GM12878 (cell line): ENCODE measurements around the gene ADIPOR1. TPM values are rescaled to one million over a fixed set of nuclear protein-coding genes. Genes with fewer than 3 reads are reported as not detected.
"Not testable (repeated sequence)": the region's sequence is repeated elsewhere in the genome, so short reads cannot be mapped to it uniquely, and the experiment has no call there.

Experiments
- ATAC-seq: fragments of 200-7000 bp; cut with Tn5 transposase; 3 replicates; pipeline ENCODE4 v1.9.1; 2020; ENCODE audit warnings: mild to moderate bottlenecking, moderate library complexity
- BruUV-seq: library from RNA; stranded (reverse); fragments of 400-500 nt; replicated peaks from 2 replicates; lab custom pipeline; 2021; lab: Mats Ljungman, UMichigan
- CTCF ChIA-PET: fragments of 300-600 bp; sonication (Branson Sonifier 250); formaldehyde crosslinking; extraction: SDS; loops from one replicate; lab custom pipeline; 2021; ENCODE audit warnings: inconsistent platforms; lab: Yijun Ruan, JAX
- POLR2A ChIA-PET: fragments of 350-600 bp; formaldehyde crosslinking; extraction: SDS; loops from one replicate; lab custom pipeline; 2021; ENCODE audit warnings: inconsistent platforms; lab: Charles Lee
- RAD21 ChIA-PET: fragments of 300-600 bp; sonication (Branson Sonifier 250); formaldehyde crosslinking; loops from one replicate; lab custom pipeline; 2023; ENCODE audit warnings: antibody characterized with exemption; ENCODE audit not compliant: unreplicated experiment; lab: Charles Lee
- SMC1A ChIA-PET: fragments of 300-600 bp; sonication (Branson Sonifier 250); formaldehyde crosslinking; loops from one replicate; lab custom pipeline; 2023; ENCODE audit not compliant: unreplicated experiment, uncharacterized antibody; lab: Charles Lee
- DNase-seq: peaks from one replicate; pipeline ENCODE4 v3.0.0-alpha.2; 2011; ENCODE audit warnings: low read depth, low spot score
- FAIRE-seq: peaks from 3 replicates; lab custom pipeline; 2011; peaks lifted over from hg19 to GRCh38; lab: Jason Lieb, UNC
- H2AFZ ChIP-seq: 2 replicates; pipeline ENCODE4 v1.6.0; 2011; ENCODE audit warnings: low read depth, low read length, control low read depth; ENCODE audit not compliant: control insufficient read depth
- H3K27ac ChIP-seq: 2 replicates; pipeline ENCODE4 v1.5.1; 2011; ENCODE audit warnings: control low read depth; ENCODE audit not compliant: control insufficient read depth, insufficient read depth
- H3K27me3 ChIP-seq, 2 experiments: replicated peaks in 1 of 2; 2 replicates each; pipeline versions ENCODE4 v1.6.0 to v1.6.1; 2011; ENCODE audit warnings: low read length in 1 of 2; ENCODE audit not compliant: control insufficient read depth in 2 of 2, insufficient read depth in 2 of 2
- H3K36me3 ChIP-seq, 2 experiments: 2 replicates each; pipeline ENCODE4 v1.5.1; 2011; ENCODE audit warnings: low read length in 1 of 2; ENCODE audit not compliant: control insufficient read depth in 2 of 2, insufficient read depth in 2 of 2
- H3K4me1 ChIP-seq: 2 replicates; pipeline ENCODE4 v1.6.1; 2011; ENCODE audit warnings: mild to moderate bottlenecking, low read length, moderate library complexity, mixed read lengths; ENCODE audit not compliant: control insufficient read depth, insufficient read depth
- H3K4me2 ChIP-seq: 2 replicates; pipeline ENCODE4 v1.6.0; 2011; ENCODE audit warnings: control low read depth; ENCODE audit not compliant: control insufficient read depth, insufficient read depth
- H3K4me3 ChIP-seq: fragments of 200-600 bp; sonication (generic); 2 replicates; pipeline ENCODE4 v1.5.1; 2016
- H3K79me2 ChIP-seq: 2 replicates; pipeline ENCODE4 v1.6.0; 2011; ENCODE audit warnings: low read length; ENCODE audit not compliant: control insufficient read depth, insufficient read depth
- H3K9ac ChIP-seq: 2 replicates; pipeline ENCODE4 v1.8.0; 2011; ENCODE audit warnings: low read length, control low read depth, mixed read lengths; ENCODE audit not compliant: control insufficient read depth, insufficient read depth
- H3K9me3 ChIP-seq: replicated peaks from 3 replicates; pipeline ENCODE4 v1.5.1; 2011; ENCODE audit warnings: mild to moderate bottlenecking, low read length; ENCODE audit not compliant: control insufficient read depth, insufficient read depth
- H4K20me1 ChIP-seq: 2 replicates; pipeline ENCODE4 v1.6.0; 2011; ENCODE audit not compliant: control insufficient read depth, insufficient read depth
- FOXK2 ChIP-seq: fragments of 450-650 bp; IDR thresholded peaks from 2 replicates; pipeline ENCODE4 v1.6.1; 2017; ENCODE audit warnings: mild to moderate bottlenecking, moderate library complexity
- HDAC2 ChIP-seq: fragments of 200-600 bp; sonication (generic); IDR thresholded peaks from 2 replicates; pipeline ENCODE4 v1.6.1; 2017
- WRNIP1 ChIP-seq: IDR thresholded peaks from 2 replicates; pipeline ENCODE4 v1.6.1; 2011; ENCODE audit warnings: low read depth, low read length, improper control_type of control experiment, borderline replicate concordance
- ZBTB11 ChIP-seq: fragments of 450-650 bp; formaldehyde crosslinking; IDR thresholded peaks from 2 replicates; pipeline ENCODE4 v1.5.0; 2022; ENCODE audit warnings: mild to moderate bottlenecking, missing genetic modification characterization
- ZSCAN29 ChIP-seq: fragments of 450-650 bp; IDR thresholded peaks from 2 replicates; pipeline ENCODE4 v1.6.1; 2017; ENCODE audit warnings: mild to moderate bottlenecking, moderate library complexity
- WGBS: methylation state at CpG from one replicate; pipeline ENCODE4 v1.1.6; 2016; ENCODE audit warnings: low lambda C conversion rate; ENCODE audit not compliant: insufficient replicate concordance, insufficient coverage; ENCODE audit errors: missing lambda C conversion rate; 5-methylcytosine and 5-hydroxymethylcytosine counted together
- in situ Hi-C: fragments of 300-500 bp; cut with MboI; formaldehyde crosslinking; loops from 9 replicates; pipeline ENCODE4 v1.14.3; 2018; ENCODE audit warnings: mixed read lengths
- intact Hi-C: fragments of 100-400 bp; cut with micrococcal nuclease; formaldehyde crosslinking; loops from one replicate; pipeline ENCODE4 v1.14.2; 2022; ENCODE audit not compliant: unreplicated experiment
- polyA plus RNA-seq, 11 experiments: library from polyadenylated mRNA; depleted of rRNA in 4 of 11; unstranded in 6 of 11; stranded (reverse) in 5 of 11; fragments of >200 nt; fragmentation: Nextera tagmentation in 4 of 11; fragmentation: Illumina TruSeq in 1 of 11; extraction: Ambion mirVana in 4 of 11; extraction: Trizol in 1 of 11; gene quantifications; 1 replicate in 1 of 11; 2 replicates in 10 of 11; pipeline versions ENCODE4 v1.2.1 to v1.2.3, GENCODE V29; 2011 to 2016; ENCODE audit warnings: inconsistent platforms in 2 of 11, missing spikeins in 2 of 11, low read depth in 1 of 11
- total RNA-seq, 4 experiments: library from RNA; depleted of rRNA in 3 of 4; stranded (reverse); fragments of >200 nt in 3 of 4; fragmentation: Illumina TruSeq in 1 of 4; extraction: Trizol in 1 of 4; gene quantifications; 2 replicates each; pipeline versions ENCODE4 v1.2.1 to v1.2.3, GENCODE V29; 2013 to 2021
- TF ChIP-seq, protein P1 (sequence below): fragments of 450-650 bp; IDR thresholded peaks from 2 replicates; pipeline ENCODE4 v1.6.1; 2017; ENCODE audit warnings: mild to moderate bottlenecking, low read depth, inconsistent platforms; ENCODE audit not compliant: poor library complexity, severe bottlenecking
- TF ChIP-seq, protein P2 (sequence below): fragments of 450-650 bp; formaldehyde crosslinking; IDR thresholded peaks from 2 replicates; pipeline ENCODE4 v1.4.0; 2022; ENCODE audit warnings: mild to moderate bottlenecking, moderate library complexity

The ADIPOR1 gene
- total and polyA plus RNA-seq, 10 of the 15 experiments (the other 5 are each of a cell fraction or from before 2014, with no cell fraction given): 18.4 to 122 (median 65.6) TPM

GRCh38 chr1:202987255-202987654 lies 29.1 kb upstream of the ADIPOR1 start:
- FAIRE-seq (no peak), ATAC-seq (no peak), DNase-seq (no peak)
- intact Hi-C loops: no loop called here
- Histone ChIP-seq H3K9me3 (no peaks in the 10 kb centered on the region), H3K4me1 (no peaks in the 10 kb centered on the region), H3K4me2 (no peak overlapping the region), H3K36me3 (no peaks in the 10 kb centered on the region), H3K27ac (no peak overlapping the region), H2AFZ (no peak overlapping the region), H3K9ac (no peak overlapping the region), H3K27me3 (no peaks in the 10 kb centered on the region; a peak in 1 of 4 replicates), H3K4me3 (no peak overlapping the region), H4K20me1 (no peaks in the 10 kb centered on the region), H3K79me2 (no peaks in the 10 kb centered on the region)
- BruUV-seq: no TSS peak
- SMC1A ChIA-PET: no interaction called here
- 2% methylated on average over 7 of the region's 7 CpGs for WGBS
- CTCF ChIA-PET: interaction anchor here (1.1 kb wide), 1 partner anchor 12 kb away, joined by 3 read pairs; no protein-coding TSS in a partner anchor
- in situ Hi-C loops: no loop called here
- RAD21 ChIA-PET: no interaction called here
- POLR2A ChIA-PET: no interaction called here
- TF ChIP-seq HDAC2 (no peak), FOXK2 (no peak), WRNIP1 (no peak), ZBTB11 (CRISPR knock-in tag) (no peak), ZSCAN29 (no peak)
- TF ChIP-seq, protein P1, sequence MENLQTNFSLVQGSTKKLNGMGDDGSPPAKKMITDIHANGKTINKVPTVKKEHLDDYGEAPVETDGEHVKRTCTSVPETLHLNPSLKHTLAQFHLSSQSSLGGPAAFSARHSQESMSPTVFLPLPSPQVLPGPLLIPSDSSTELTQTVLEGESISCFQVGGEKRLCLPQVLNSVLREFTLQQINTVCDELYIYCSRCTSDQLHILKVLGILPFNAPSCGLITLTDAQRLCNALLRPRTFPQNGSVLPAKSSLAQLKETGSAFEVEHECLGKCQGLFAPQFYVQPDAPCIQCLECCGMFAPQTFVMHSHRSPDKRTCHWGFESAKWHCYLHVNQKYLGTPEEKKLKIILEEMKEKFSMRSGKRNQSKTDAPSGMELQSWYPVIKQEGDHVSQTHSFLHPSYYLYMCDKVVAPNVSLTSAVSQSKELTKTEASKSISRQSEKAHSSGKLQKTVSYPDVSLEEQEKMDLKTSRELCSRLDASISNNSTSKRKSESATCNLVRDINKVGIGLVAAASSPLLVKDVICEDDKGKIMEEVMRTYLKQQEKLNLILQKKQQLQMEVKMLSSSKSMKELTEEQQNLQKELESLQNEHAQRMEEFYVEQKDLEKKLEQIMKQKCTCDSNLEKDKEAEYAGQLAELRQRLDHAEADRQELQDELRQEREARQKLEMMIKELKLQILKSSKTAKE: no peak
- TF ChIP-seq, protein P2, sequence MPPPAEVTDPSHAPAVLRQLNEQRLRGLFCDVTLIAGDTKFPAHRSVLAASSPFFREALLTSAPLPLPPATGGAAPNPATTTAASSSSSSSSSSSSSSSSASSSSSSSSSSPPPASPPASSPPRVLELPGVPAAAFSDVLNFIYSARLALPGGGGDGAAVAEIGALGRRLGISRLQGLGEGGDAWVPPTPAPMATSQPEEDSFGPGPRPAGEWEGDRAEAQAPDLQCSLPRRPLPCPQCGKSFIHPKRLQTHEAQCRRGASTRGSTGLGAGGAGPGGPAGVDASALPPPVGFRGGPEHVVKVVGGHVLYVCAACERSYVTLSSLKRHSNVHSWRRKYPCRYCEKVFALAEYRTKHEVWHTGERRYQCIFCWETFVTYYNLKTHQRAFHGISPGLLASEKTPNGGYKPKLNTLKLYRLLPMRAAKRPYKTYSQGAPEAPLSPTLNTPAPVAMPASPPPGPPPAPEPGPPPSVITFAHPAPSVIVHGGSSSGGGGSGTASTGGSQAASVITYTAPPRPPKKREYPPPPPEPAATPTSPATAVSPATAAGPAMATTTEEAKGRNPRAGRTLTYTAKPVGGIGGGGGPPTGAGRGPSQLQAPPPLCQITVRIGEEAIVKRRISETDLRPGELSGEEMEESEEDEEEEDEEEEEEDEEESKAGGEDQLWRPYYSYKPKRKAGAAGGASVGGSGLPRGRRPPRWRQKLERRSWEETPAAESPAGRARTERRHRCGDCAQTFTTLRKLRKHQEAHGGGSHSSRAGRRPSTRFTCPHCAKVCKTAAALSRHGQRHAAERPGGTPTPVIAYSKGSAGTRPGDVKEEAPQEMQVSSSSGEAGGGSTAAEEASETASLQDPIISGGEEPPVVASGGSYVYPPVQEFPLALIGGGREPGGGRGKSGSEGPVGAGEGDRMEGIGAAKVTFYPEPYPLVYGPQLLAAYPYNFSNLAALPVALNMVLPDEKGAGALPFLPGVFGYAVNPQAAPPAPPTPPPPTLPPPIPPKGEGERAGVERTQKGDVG (CRISPR knock-in tag): no peak
- TF ChIP-seq, all 136 proteins: peak for 0

DNA sequence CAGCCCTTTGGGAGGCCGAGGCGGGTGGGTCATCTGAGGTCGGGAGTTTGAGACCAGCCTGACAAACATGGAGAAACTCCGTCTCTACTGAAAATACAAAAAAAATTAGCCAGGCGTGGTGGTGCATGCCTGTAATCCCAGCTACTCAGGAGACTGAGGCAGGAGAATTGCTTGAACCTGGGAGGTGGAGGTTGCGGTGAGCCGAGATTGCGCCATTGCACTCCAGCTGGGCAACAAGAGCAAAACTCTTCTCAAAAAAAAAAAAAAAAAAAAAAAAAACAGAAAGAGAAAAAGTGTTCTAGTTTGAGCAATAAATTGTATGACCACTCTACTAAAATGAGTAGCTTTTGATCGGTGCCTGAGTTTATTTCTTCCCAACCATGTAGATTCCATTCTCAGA lies 28.0 kb upstream of the ADIPOR1 start:
- 51% methylated on average over 5 of the region's 9 CpGs for WGBS
- in situ Hi-C loops, H3K4me2 ChIP-seq, H2AFZ ChIP-seq, H3K9me3 ChIP-seq, H3K27ac ChIP-seq, DNase-seq, H3K36me3 ChIP-seq, SMC1A ChIA-PET, BruUV-seq, H3K4me3 ChIP-seq, H3K27me3 ChIP-seq, ATAC-seq, H3K4me1 ChIP-seq, CTCF ChIA-PET, H3K9ac ChIP-seq, FAIRE-seq, intact Hi-C loops, H4K20me1 ChIP-seq, H3K79me2 ChIP-seq: not testable (repeated sequence)
- RAD21 ChIA-PET: interaction anchor here (1.0 kb wide), 1 partner anchor 53 kb away, joined by 4 read pairs; no protein-coding TSS in a partner anchor
- POLR2A ChIA-PET: interaction anchor here (0.7 kb wide), 1 partner anchor 325 kb away, joined by 5 read pairs; no protein-coding TSS in a partner anchor
